Esophagus muscularis mucosa (tissue), 4 donors: ENCODE measurements around the gene COL27A1. TPM values are rescaled to one million over a fixed set of nuclear protein-coding genes. Genes with fewer than 3 reads are reported as not detected.

Experiments
- DNase-seq: peaks from one replicate; pipeline ENCODE4 v3.0.0-alpha.2; 2017; ENCODE audit errors: extremely low spot score
- H3K27ac ChIP-seq, 4 donors: fragments of 200-600 bp; sonication (generic); replicated peaks in 1 of 4; 1 replicate in 3 of 4; 2 replicates in 1 of 4; pipeline ENCODE4 v1.5.1; 2016 to 2019; ENCODE audit warnings: mild to moderate bottlenecking in 1 of 4
- H3K27me3 ChIP-seq, 4 donors: fragments of 200-600 bp; sonication (generic); one replicate each; pipeline versions ENCODE4 v1.5.1 to v1.6.0; 2016 to 2019
- H3K36me3 ChIP-seq, 4 donors: fragments of 200-600 bp; sonication (generic); one replicate each; pipeline ENCODE4 v1.5.1; 2016 to 2019
- H3K4me1 ChIP-seq, 4 donors: fragments of 200-600 bp; sonication (generic); one replicate each; pipeline ENCODE4 v1.5.1; 2016 to 2019
- H3K4me3 ChIP-seq, 4 donors: fragments of 200-600 bp; sonication (generic); 1 replicate in 2 of 4; 2 replicates in 2 of 4; pipeline ENCODE4 v1.5.1; 2016 to 2019; ENCODE audit warnings: mild to moderate bottlenecking in 4 of 4, moderate library complexity in 1 of 4
- H3K9me3 ChIP-seq, 4 donors: fragments of 200-600 bp; sonication (generic); 1 replicate in 3 of 4; 2 replicates in 1 of 4; pipeline ENCODE4 v1.5.1; 2016 to 2019
- CTCF ChIP-seq, 3 experiments: fragments of 200-600 bp in 2 of 3; fragments of 450-650 bp in 1 of 3; sonication (generic) in 2 of 3; IDR thresholded peaks; one replicate each; pipeline ENCODE4 v1.5.1; 2017 to 2019; ENCODE audit warnings: antibody characterized with exemption in 3 of 3, mild to moderate bottlenecking in 2 of 3, moderate library complexity in 1 of 3
- EP300 ChIP-seq: sonication (generic); formaldehyde crosslinking; IDR thresholded peaks from one replicate; pipeline ENCODE4 v1.6.1; 2017; ENCODE audit warnings: antibody characterized with exemption
- POLR2A ChIP-seq: fragments of 450-650 bp; IDR thresholded peaks from one replicate; pipeline ENCODE4 v1.6.1; 2017; ENCODE audit warnings: antibody characterized with exemption, moderate library complexity, mild to moderate bottlenecking, low read depth
- POLR2AphosphoS5 ChIP-seq, 2 donors: sonication (generic); formaldehyde crosslinking; IDR thresholded peaks; one replicate each; pipeline ENCODE4 v1.6.1; 2017; ENCODE audit warnings: antibody characterized with exemption in 2 of 2
- WGBS: methylation state at CpG from one replicate; pipeline ENCODE4 v1.1.5; 2018; 5-methylcytosine and 5-hydroxymethylcytosine counted together
- intact Hi-C: fragments of 100-400 bp; cut with DNase I; formaldehyde crosslinking; loops from one replicate; pipeline ENCODE4 v1.15.1; 2023
- total RNA-seq, 4 donors: library from RNA; depleted of rRNA; stranded (reverse); fragments of >200 nt; gene quantifications; one replicate each; pipeline versions ENCODE4 v1.1.0 to v1.2.1, GENCODE V29; 2016

COL27A1 gene
- total RNA-seq, 4 donors from 2014 or later, result 1.8 to 3.3 (median 2.7) TPM

GRCh38 chr9:114216081-114216480 lies 60.7 kb downstream of the COL27A1 start:
- DNase-seq, result no peak
- WGBS, result 47% methylated on average over 7 of the region's 7 CpGs
- no peaks in the 10 kb centered on the region for H3K27me3 ChIP-seq
- TF ChIP-seq POLR2A (no peak), CTCF (IDR thresholded peaks at IDR 0.05) (no peak), EP300 (no peak), POLR2AphosphoS5 (IDR thresholded peaks at IDR 0.05) (peak in 1 of 2 donors; percentile 31)
- no peak overlapping the region for H3K27ac ChIP-seq
- peaks cover 16 to 30% (median 28%) of the 10 kb centered on the region in 4 donors for H3K4me1 ChIP-seq
- H3K36me3 ChIP-seq, result peaks cover 0 to 4% (median 2%) of the 10 kb centered on the region in 4 donors
- intact Hi-C loops, result no loop called here
- no peaks in the 10 kb centered on the region for H3K9me3 ChIP-seq
- H3K4me3 ChIP-seq, result no peak overlapping the region

- TF ChIP-seq POLR2A (no peak), CTCF (IDR thresholded peaks at IDR 0.05) (no peak), EP300 (no peak), POLR2AphosphoS5 (IDR thresholded peaks at IDR 0.05) (no peak)
- Histone ChIP-seq H3K27ac (no peak overlapping the region), H3K9me3 (no peaks in the 10 kb centered on the region), H3K4me1 (peaks cover 16 to 30% (median 28%) of the 10 kb centered on the region in 4 donors), H3K36me3 (peaks cover 0 to 4% (median 0%) of the 10 kb centered on the region in 4 donors), H3K27me3 (no peaks in the 10 kb centered on the region), H3K4me3 (no peak overlapping the region)
- 98% methylated on average over 4 of the region's 4 CpGs for WGBS
- intact Hi-C loops, result no loop called here
- DNase-seq, result no peak
Measured at GRCh38 chr9:114216976-114217375, 61.6 kb downstream of the COL27A1 start.

GRCh38 chr9:114218264-114219120 lies 63.2 kb downstream of the COL27A1 start:
- H3K4me3 ChIP-seq, result no peak overlapping the region
- no peak overlapping the region for H3K27ac ChIP-seq
- H3K27me3 ChIP-seq, result no peaks in the 10 kb centered on the region
- 93% methylated on average over 11 of the region's 11 CpGs for WGBS
- intact Hi-C loops, result no loop called here
- no peak for TF ChIP-seq CTCF (IDR thresholded peaks at IDR 0.05)
- TF ChIP-seq EP300, result no peak
- no peak for TF ChIP-seq POLR2AphosphoS5 (IDR thresholded peaks at IDR 0.05)
- TF ChIP-seq POLR2A, result no peak
- H3K9me3 ChIP-seq, result no peaks in the 10 kb centered on the region
- peaks cover 0 to 4% (median 0%) of the 10 kb centered on the region in 4 donors for H3K36me3 ChIP-seq
- no peak for DNase-seq
- H3K4me1 ChIP-seq, result peaks cover 16 to 30% (median 28%) of the 10 kb centered on the region in 4 donors

GRCh38 chr9:114220061-114220541 lies 64.8 kb downstream of the COL27A1 start:
- Histone ChIP-seq H3K27me3 (no peaks in the 10 kb centered on the region), H3K36me3 (peaks cover 0 to 4% (median 0%) of the 10 kb centered on the region in 4 donors), H3K4me1 (peaks cover 11 to 28% (median 25%) of the 10 kb centered on the region in 4 donors), H3K9me3 (no peaks in the 10 kb centered on the region), H3K27ac (no peak overlapping the region), H3K4me3 (no peak overlapping the region)
- no peak for TF ChIP-seq EP300
- TF ChIP-seq CTCF (IDR thresholded peaks at IDR 0.05), result no peak
- no peak for TF ChIP-seq POLR2A
- no peak for TF ChIP-seq POLR2AphosphoS5 (IDR thresholded peaks at IDR 0.05)
- 65% methylated on average over 4 of the region's 8 CpGs for WGBS
- intact Hi-C loops, result no loop called here
- DNase-seq, result no peak
